OCI-LY7 (cell line): Measurements from ENCODE around the gene ZNF200.

ENCODE experiments used
- EZH2phosphoT487 ChIP-seq: fragments of 200-600 bp; sonication (generic); IDR thresholded peaks from 2 replicates; pipeline ENCODE4 v1.6.1; 2018; ENCODE audit warnings: low read depth, borderline replicate concordance, mild to moderate bottlenecking, mixed run types, antibody characterized with exemption, low read length, moderate library complexity, mixed read lengths
- TF ChIP-seq, protein P1 (sequence below): fragments of 200-600 bp; sonication (generic); conservative IDR thresholded peaks from 2 replicates; pipeline ENCODE4 v1.5.1; 2014; ENCODE audit warnings: mild to moderate bottlenecking, antibody characterized with exemption, low read length, moderate library complexity, mixed read lengths

DNA sequence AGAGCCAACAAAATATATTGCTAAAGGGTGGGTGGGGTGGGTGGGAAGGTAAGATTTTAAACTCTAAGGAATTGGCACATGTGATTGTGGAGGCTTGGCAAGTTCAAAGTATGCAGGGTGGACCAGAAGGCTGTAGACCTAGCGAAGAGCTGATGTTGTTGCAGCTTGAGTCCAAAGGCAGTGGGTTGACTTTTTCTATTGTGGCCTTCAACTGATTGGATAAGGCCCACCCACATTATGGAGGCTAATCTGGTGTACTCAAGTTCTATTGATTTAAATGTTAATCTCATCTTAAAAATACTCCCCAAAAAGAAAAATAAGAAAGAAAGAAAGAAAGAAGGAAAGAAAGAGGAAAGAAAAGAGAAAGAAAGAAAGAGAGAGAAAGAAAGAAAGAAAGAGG is 22.4 kb downstream of the ZNF200 start:
- TF ChIP-seq, protein P1, sequence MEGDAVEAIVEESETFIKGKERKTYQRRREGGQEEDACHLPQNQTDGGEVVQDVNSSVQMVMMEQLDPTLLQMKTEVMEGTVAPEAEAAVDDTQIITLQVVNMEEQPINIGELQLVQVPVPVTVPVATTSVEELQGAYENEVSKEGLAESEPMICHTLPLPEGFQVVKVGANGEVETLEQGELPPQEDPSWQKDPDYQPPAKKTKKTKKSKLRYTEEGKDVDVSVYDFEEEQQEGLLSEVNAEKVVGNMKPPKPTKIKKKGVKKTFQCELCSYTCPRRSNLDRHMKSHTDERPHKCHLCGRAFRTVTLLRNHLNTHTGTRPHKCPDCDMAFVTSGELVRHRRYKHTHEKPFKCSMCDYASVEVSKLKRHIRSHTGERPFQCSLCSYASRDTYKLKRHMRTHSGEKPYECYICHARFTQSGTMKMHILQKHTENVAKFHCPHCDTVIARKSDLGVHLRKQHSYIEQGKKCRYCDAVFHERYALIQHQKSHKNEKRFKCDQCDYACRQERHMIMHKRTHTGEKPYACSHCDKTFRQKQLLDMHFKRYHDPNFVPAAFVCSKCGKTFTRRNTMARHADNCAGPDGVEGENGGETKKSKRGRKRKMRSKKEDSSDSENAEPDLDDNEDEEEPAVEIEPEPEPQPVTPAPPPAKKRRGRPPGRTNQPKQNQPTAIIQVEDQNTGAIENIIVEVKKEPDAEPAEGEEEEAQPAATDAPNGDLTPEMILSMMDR, result no peak
- no peak for TF ChIP-seq EZH2phosphoT487
